ENCODE results near the gene HPCAL1.
A peak's percentile ranks its signal among the peaks of the same experiment; 100 is the strongest.

Gene HPCAL1

DNA sequence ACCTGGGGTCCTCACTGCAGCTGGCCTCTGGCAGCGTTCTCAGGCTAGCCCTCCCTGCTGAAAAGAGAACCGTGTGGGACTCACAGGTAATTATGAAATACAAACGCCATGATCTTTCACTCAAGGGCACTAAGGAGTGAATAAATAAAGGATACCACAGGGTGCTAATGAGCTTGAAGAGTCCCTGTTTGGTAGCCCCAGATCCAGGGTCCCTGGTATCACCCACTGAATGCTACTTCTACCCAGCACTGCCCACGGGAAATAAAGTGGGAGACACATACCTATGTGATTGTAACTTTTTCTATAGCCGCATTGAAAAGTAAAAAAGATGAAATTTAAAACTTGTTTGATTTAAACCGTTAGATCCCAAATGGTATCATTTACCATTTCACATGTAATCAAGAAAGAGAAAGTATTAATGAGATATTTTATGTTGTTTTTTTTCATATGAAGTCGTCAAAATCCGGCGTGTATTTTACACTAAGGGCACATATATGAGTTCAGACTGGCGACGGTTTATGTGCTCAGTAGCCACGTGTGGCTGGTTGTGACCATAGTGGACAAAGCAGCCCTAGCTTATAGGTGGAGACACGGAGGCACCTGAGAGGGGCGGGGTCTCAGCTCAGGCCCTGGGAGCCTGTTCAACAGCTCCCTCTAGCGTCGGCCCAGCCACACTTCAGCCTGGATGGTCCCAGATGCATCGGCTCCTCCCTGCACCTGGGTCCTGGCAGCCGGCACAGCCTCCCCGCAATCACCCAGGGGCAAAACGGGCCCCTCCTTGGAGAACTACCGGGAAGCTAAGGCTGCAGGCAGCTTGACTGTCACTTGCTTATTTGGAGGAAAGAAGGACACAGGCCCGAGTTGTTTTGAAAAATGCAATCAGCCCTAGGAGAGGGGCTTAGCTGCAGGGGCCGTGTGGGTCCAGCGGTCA, 106.2 kb downstream of the HPCAL1 start:
- peak; percentile 58 for DNase-seq

DNA sequence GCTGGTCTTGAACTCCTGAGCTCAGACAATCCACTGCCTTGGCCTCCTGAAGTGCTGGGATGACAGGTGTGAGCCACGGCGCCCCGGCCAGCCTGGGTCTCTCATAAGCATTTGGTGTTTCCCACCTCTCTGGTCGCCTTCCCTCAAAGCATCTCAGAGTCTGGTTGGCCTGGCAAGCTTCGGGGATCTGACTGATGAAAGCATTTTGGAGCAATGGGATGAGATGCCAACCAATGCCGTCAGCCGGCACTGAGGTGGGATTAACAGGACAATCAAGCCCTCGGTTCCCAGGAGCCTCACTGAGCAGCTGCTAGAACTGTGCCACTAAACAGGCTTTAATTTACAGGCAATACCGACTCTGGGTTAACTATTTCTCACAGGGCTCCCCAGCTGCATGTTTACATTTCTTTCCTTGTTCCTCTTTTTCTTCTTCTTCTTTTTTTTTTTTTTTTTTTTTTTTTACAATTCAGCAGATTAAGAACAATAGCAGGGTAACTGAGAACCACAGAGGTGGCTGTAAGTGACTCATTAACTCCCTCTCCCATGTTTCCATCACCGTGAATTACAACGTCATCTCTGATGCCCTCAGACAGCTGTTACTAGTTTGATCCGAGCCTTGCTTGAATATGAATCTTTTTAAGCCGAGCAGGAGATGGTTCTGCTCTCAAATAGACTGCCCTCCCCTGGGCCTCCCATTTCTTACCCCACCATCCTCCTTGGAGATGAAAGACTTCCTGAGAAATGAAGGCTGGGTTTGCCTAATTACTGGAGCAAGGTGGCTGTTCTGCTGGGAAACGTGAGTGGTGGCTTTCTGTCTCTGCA, 107.5 kb downstream of the HPCAL1 start:
- DNase-seq, result peak; percentile 21

- peak; percentile 49 for DNase-seq
Observed at GRCh38 chr2:10410823-10411437, 108.2 kb downstream of the HPCAL1 start.

DNA sequence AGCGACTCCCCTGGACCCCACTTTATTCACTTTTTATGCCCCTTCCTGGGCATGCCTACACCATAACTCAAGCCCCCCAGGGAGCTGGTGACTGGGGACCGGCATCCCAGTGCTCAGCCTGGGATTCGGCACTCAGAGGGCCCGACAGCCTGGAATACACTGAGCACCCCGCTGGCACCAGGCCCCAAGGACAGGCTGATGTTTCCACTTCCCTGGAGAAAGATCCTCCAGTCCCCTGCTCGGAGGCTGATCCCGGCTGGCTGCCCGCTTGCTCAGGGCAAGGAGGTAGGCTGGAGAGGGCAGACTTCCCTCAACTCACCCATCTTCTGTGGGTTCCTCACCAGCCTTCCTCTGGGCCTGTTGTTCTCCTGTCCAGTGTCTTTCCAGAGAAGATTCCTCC, 108.9 kb downstream of the HPCAL1 start:
- DNase-seq, result no peak

DNA sequence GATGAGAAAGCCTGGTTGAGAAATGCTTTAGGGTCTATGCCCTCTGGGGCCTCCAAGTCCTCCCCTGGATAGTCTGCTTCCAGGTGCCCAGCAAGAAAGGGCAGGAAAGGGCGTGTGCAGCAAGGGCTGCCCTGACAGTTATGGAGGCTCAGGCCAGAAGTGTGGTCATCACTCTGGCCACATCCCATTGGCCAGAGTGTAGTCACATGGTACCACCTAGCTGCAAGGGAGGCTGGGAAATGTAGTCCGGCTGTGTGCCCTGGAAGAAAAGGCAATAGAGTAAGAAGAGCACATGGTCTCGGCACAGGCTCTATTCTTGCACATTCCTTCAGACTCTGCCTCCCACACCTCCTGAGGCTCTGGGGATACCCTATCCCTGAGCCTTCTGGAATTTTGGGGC, 109.7 kb downstream of the HPCAL1 start:
- DNase-seq, result peak; percentile 50

DNA sequence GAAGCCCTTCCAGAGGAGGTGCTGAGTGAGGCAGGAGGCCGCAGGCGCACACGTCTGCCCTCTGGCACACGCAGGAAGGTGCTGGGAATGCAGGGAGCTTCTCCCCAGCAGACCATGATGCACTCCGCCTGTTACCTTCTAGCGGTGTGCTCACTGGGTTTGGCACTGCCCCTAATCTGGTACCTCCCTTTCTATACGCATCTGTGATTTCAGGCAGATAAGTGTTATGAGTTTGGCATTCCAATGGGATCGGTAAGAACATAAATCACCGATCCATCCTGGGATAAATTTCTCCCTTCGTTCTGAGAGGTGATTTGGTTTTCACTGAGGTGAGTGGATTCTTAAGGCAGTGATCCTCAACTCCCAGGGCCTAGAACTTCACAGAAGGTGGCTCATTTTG, 110.8 kb downstream of the HPCAL1 start:
- no peak for DNase-seq

DNA sequence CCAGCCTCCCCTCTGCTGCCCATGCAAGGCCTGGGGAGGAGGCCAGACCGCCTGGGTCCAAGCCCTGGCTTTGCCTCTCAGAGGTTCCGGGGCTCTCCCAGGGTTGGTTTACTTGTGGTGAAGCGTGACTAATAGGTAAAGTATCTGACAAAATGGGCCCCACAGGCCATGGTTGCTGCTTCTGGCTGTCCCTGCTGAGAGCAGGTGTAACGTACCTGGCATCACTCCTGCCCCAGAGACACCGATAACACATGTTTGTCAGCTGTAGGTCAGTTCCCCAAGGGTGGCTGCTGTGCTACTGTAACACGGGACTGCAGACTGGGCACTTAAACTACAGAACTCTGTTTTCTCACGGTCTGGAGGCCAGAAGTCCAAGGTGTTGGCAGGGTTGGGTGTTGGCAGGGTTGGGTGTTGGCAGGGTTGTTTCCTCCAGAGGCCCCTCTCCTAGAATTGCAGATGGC, 111.3 kb downstream of the HPCAL1 start:
- DNase-seq, result no peak

GRCh38 chr2:10414591-10414990, 111.9 kb downstream of the HPCAL1 start:
- DNase-seq, result peak; percentile 16

DNA sequence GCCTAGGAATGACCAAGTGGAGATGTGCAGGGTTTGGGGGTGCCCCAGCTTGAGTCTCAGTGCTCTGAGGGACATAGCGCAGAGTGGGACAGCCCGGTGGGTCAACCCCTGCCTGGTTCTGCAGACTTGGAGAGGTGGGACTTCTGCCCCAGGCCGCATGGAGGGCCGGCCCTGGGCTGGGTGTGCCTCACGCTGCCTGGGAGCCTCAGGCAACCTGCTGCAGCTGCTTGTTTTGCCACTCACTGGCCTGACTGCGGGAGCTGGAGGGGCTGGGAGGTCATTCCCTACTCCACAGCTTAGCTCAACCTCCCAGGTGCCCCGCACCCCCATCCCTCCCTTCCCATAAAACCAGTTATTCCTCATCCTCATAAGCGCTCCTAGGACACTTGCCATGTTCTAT, 112.3 kb downstream of the HPCAL1 start:
- DNase-seq, result no peak

DNA sequence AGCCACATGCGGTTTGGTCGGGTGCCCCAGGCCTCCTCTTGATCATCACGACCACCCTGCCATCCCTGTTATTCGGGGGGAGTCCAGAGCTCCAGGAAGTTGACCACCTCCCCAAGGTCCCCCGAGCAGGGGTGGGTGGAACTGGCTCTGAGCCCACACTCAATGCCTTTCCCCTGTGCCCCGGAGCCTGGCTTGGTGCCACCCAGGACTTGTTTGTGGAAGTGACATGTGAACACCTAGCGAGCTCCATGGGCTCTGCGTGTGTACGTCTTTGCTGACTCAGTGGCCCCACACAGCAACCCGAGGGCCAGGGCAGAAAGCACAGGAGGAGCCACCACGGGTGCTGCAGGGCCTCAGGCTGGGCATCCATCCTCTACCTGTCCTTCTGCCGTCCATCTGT, 112.9 kb downstream of the HPCAL1 start:
- no peak for DNase-seq

GRCh38 chr2:10417551-10418335, 115.0 kb downstream of the HPCAL1 start:
- no peak for DNase-seq

- DNase-seq, result no peak
Observed at GRCh38 chr2:10419553-10420257, 117.0 kb downstream of the HPCAL1 start.

GRCh38 chr2:10422251-10422650, 119.5 kb downstream of the HPCAL1 start:
- DNase-seq, result no peak

DNA sequence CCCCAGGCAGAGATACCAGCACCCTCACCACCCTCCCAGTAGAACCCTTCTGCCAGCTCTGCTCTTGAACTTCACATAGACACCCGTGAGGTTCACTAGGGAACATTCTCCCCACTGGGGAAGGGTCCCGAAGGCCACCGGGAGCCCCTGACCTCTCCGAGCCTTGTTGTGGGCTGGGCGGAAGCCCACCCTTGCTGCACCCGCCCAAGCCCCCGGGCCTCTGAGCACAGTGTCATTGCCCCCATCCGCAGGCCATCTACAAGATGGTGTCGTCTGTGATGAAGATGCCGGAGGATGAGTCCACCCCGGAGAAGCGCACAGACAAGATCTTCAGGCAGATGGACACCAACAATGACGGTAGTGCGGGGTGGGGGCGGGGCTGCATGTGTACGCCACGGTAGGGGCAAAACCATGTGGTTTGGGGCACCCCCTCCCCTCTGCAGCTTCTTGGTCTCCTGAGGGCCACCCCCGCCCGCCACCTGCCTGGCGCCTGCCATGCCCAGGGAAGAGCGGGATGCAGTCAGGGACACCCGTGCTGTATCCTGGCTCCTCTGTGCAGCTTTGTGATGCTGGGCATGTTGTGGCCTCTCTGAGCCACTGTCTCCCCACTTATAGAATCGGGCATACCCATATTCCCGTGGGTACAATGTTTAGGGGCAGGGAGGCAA, 120.2 kb downstream of the HPCAL1 start:
- DNase-seq, result no peak

DNA sequence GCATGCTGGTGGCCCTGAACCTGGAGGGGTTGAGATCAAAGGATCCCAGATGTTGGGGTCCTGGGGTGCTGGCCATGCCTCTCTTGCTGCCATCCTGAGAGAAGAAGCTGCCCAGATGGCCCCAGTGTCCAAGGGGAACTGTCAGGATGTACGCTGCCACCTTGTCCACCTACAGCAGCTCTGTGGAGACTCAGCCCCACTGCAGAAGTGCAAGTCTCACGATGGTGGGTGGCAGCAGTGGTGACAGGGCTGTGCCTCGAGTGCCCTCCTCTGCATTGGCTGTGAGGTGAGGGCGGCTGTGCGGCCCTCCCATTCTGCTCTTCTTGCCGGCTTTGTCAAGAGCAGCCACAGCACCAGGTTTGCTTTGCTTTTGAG, 120.7 kb downstream of the HPCAL1 start:
- DNase-seq, result no peak

- DNase-seq, result peak; percentile 96
Observed at GRCh38 chr2:10424051-10424450, 121.3 kb downstream of the HPCAL1 start.

DNA sequence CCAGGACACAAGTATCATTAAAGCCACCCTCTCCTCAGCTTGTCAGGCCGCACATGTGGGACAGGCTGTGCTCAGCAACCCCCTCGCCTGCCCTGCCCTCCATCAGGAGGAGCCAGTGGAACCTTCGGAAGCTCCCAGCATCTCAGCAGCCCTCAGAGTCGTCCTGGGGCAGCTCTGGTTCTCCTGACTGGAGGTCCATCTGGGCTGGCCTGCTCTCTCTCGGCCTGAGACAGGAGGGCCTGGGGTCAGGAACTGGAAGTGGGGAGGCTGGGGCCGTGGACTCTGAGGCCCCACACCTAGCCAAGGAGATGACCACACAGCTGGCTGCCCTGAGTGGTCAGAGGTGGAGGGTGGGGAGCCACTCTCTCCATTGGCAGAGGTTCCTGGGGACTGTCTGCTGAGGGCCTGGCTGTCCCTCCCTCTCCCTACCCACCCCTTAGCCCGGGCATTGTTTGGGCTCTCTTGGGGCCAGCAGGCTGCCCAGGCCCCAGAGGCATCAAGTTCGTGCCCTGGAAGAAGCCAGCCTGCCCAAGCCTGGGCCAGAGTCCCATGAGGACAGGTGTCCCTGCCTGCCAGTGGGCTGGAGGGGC, 122.3 kb downstream of the HPCAL1 start:
- DNase-seq, result no peak

DNA sequence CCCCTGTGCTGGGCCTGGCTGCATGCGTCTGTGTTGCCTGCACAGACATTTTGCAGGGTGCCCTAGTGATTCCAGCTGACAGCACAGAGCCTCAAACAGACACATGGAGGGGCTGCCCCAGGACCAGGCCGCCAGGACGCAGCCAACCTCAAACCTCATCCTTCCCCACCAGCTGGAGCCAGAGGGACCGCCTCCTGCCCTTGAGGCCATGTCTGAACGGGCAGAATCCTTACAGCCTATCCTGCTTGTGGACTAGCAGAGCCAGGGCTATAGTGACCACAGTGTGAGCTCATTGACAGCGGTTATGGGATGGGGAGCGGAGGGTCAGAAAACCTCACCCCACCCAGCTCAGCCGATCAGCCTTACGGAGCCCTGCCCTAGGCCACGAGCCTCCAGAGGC, 123.0 kb downstream of the HPCAL1 start:
- no peak for DNase-seq

- DNase-seq, result no peak
Observed at GRCh38 chr2:10426726-10427617, 124.3 kb downstream of the HPCAL1 start.

- DNase-seq, result no peak
Observed at GRCh38 chr2:10427618-10427949, 124.9 kb downstream of the HPCAL1 start.

Measured in fibroblast of skin of scalp (primary cell).